Tibial nerve (tissue), 4 donors: ENCODE data around the gene LBX2. TPM values are rescaled to one million over a fixed set of nuclear protein-coding genes. Genes with fewer than 3 reads are reported as not detected.

ENCODE experiments used
- DNase-seq, 2 donors: peaks; one replicate each; pipeline ENCODE4 v3.0.0-alpha.2; 2019; ENCODE audit warnings: low spot score in 2 of 2
- H3K27ac ChIP-seq, 4 donors: fragments of 200-600 bp; sonication (generic) in 3 of 4; one replicate each; pipeline ENCODE4 v1.5.1; 2017 to 2019; ENCODE audit warnings: mild to moderate bottlenecking in 1 of 4
- H3K27me3 ChIP-seq, 2 donors: fragments of 200-600 bp; sonication (generic) in 1 of 2; one replicate each; pipeline versions ENCODE4 v1.5.1 to v1.6.0; 2017 to 2019
- H3K36me3 ChIP-seq, 3 donors: fragments of 200-600 bp; sonication (generic); one replicate each; pipeline ENCODE4 v1.5.1; 2018 to 2019
- H3K4me1 ChIP-seq, 4 donors: fragments of 200-600 bp; sonication (generic) in 3 of 4; one replicate each; pipeline ENCODE4 v1.5.1; 2017 to 2019
- H3K4me3 ChIP-seq, 4 donors: fragments of 200-600 bp; sonication (generic) in 3 of 4; one replicate each; pipeline ENCODE4 v1.5.1; 2017 to 2019; ENCODE audit warnings: mild to moderate bottlenecking in 1 of 4, moderate library complexity in 1 of 4
- H3K9me3 ChIP-seq, 4 donors: fragments of 200-600 bp; sonication (generic) in 3 of 4; one replicate each; pipeline ENCODE4 v1.5.1; 2017 to 2019
- EP300 ChIP-seq, 2 donors: sonication (generic); formaldehyde crosslinking; IDR thresholded peaks; one replicate each; pipeline ENCODE4 v1.6.1; 2017; ENCODE audit warnings: antibody characterized with exemption in 2 of 2, mild to moderate bottlenecking in 1 of 2
- POLR2A ChIP-seq, 2 donors: fragments of 450-650 bp; IDR thresholded peaks; one replicate each; pipeline ENCODE4 v1.6.1; 2017; ENCODE audit warnings: antibody characterized with exemption in 2 of 2, mild to moderate bottlenecking in 2 of 2, moderate library complexity in 2 of 2
- whole genome bisulfite sequencing, 2 donors: methylation state at CpG; one replicate each; pipeline ENCODE4 v1.1.5; 2018; 5-methylcytosine and 5-hydroxymethylcytosine counted together
- total RNA-seq, 4 donors: library from RNA; depleted of rRNA; stranded (reverse); fragments of >200 nt; gene quantifications; one replicate each; pipeline ENCODE4 v1.1.0, GENCODE V29; 2016
- TF ChIP-seq, protein P1 (sequence below), 5 experiments: fragments of 200-600 bp in 3 of 5; fragments of 450-650 bp in 2 of 5; sonication (generic) in 3 of 5; IDR thresholded peaks; one replicate each; pipeline ENCODE4 v1.5.1; 2016 to 2019; ENCODE audit warnings: antibody characterized with exemption in 5 of 5, mild to moderate bottlenecking in 3 of 5, moderate library complexity in 2 of 5

LBX2 gene
- total RNA-seq, 4 donors from 2014 or later, result 0.20 to 4.4 (median 1.6) TPM

DNA sequence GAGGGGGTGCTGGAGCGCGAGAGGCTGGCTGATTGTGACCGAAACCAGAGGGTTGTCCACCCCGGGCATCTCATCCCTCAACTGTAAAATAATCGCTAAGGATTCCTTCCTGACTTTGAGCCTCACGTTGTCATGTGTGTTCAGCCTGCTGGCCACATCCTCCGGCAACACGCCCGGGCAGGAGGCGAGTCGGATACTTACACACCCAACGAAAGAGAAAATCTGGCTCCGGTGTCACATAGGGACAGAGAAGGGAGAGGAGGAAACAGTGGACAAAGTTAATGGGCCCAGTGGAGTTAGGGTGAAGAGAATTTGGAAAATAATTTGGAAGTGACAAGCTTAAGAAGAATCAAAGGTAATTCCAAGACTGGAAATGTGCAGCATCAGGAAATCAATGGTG, 17.2 kb upstream of the LBX2 start:
- H3K9me3 ChIP-seq, result no peaks in the 10 kb centered on the region
- H3K4me1 ChIP-seq, result peaks cover 0 to 30% (median 22%) of the 10 kb centered on the region in 4 donors
- 65 to 69% methylated on average over 13 of the region's 13 CpGs for WGBS, 2 donors
- DNase-seq, result no peak
- no peak overlapping the region for H3K27ac ChIP-seq
- H3K36me3 ChIP-seq, result no peaks in the 10 kb centered on the region
- H3K27me3 ChIP-seq, result peaks cover 0 to 96% of the 10 kb centered on the region in 2 donors
- TF ChIP-seq POLR2A (IDR thresholded peaks at IDR 0.05) (no peak), EP300 (IDR thresholded peaks at IDR 0.05) (no peak)
- TF ChIP-seq, protein P1, sequence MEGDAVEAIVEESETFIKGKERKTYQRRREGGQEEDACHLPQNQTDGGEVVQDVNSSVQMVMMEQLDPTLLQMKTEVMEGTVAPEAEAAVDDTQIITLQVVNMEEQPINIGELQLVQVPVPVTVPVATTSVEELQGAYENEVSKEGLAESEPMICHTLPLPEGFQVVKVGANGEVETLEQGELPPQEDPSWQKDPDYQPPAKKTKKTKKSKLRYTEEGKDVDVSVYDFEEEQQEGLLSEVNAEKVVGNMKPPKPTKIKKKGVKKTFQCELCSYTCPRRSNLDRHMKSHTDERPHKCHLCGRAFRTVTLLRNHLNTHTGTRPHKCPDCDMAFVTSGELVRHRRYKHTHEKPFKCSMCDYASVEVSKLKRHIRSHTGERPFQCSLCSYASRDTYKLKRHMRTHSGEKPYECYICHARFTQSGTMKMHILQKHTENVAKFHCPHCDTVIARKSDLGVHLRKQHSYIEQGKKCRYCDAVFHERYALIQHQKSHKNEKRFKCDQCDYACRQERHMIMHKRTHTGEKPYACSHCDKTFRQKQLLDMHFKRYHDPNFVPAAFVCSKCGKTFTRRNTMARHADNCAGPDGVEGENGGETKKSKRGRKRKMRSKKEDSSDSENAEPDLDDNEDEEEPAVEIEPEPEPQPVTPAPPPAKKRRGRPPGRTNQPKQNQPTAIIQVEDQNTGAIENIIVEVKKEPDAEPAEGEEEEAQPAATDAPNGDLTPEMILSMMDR (IDR thresholded peaks at IDR 0.05), result no peak
- H3K4me3 ChIP-seq, result peak overlapping the region in 2 of 4 donors; percentile 32 to 44

DNA sequence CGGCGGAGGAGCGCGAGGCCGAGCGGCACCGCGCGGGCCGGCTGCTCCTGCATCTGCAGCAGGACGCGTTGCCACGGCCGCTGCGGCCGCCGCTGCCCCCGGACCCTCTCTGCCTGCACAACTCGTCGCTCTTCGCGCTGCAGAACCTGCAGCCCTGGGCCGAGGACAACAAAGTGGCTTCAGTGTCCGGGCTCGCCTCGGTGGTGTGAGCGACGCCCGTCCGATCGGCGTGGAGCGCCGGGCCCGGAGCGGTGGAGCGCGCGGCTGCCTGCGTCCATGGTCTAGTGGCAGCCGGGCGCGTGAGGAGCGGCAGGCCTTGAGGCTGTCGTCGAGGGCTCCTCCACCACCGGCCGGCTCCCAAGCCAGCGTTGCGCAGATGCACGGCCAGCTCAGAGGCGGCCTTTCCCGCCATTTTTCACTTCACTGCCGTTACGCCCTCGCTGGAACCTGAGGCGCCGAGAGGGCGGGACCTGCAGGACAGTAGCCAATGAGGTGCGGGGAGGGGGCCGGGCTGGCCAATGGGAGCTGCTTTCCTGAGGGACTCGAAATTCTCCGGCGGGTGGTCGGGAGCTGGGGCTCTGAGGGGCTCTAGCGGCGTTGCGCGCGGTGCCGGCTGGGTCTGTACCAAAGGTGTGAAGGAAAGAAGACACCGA, 16.7 kb upstream of the LBX2 start:
- no peaks in the 10 kb centered on the region for H3K9me3 ChIP-seq
- DNase-seq, result no peak
- no peak overlapping the region for H3K27ac ChIP-seq
- WGBS, 2 donors, result 4 to 5% methylated on average over 24 to 36 of the region's 72 CpGs
- no peaks in the 10 kb centered on the region for H3K36me3 ChIP-seq
- peak overlapping the region in 3 of 4 donors; percentile 16 to 44 (median 32) for H3K4me3 ChIP-seq
- H3K27me3 ChIP-seq, result peaks cover 0 to 100% of the 10 kb centered on the region in 2 donors
- no peak for TF ChIP-seq POLR2A (IDR thresholded peaks at IDR 0.05)
- peaks cover 0 to 30% (median 22%) of the 10 kb centered on the region in 4 donors for H3K4me1 ChIP-seq

DNA sequence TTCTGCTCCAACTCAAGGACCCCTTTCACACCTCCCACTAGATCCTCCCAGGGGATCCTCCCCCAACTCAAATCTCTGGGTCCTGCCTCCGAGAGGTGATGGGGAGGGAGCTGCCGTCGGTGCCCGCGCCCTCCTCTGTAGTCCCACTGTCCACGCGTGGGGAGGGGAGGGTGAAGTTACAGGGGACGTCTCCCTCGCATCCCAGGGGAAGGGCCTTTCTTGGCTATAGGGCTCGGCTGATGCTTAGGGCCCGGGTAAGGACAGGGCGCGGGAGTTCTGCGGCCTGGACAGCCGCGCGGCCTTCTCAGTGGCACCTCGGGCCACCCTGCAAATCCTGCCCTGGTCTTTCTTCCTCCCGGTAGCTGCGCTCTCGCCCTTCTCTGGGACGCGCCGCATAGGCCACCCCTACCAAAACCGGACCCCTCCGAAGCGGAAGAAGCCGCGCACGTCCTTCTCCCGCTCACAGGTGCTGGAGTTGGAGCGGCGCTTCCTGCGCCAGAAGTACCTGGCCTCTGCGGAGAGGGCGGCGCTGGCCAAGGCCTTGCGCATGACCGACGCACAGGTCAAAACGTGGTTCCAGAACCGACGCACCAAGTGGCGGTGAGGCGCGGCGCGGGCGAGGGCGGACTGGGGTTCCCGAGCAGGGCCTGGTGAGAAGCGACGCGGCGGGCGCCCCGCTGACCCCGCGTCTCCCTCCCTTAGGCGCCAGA, 16.0 kb upstream of the LBX2 start:
- H3K9me3 ChIP-seq, result no peaks in the 10 kb centered on the region
- H3K4me1 ChIP-seq, result peaks cover 0 to 30% (median 22%) of the 10 kb centered on the region in 4 donors
- no peak for DNase-seq
- TF ChIP-seq POLR2A (IDR thresholded peaks at IDR 0.05) (no peak), EP300 (IDR thresholded peaks at IDR 0.05) (no peak)
- TF ChIP-seq, protein P1 (IDR thresholded peaks at IDR 0.05), result no peak
- peaks cover 0 to 99% of the 10 kb centered on the region in 2 donors for H3K27me3 ChIP-seq
- H3K36me3 ChIP-seq, result no peaks in the 10 kb centered on the region
- H3K4me3 ChIP-seq, result peak overlapping the region in 2 of 4 donors; percentile 32 to 44
- WGBS, 2 donors, result 5 to 14% methylated on average over 16 to 49 of the region's 60 CpGs
- no peak overlapping the region for H3K27ac ChIP-seq

DNA sequence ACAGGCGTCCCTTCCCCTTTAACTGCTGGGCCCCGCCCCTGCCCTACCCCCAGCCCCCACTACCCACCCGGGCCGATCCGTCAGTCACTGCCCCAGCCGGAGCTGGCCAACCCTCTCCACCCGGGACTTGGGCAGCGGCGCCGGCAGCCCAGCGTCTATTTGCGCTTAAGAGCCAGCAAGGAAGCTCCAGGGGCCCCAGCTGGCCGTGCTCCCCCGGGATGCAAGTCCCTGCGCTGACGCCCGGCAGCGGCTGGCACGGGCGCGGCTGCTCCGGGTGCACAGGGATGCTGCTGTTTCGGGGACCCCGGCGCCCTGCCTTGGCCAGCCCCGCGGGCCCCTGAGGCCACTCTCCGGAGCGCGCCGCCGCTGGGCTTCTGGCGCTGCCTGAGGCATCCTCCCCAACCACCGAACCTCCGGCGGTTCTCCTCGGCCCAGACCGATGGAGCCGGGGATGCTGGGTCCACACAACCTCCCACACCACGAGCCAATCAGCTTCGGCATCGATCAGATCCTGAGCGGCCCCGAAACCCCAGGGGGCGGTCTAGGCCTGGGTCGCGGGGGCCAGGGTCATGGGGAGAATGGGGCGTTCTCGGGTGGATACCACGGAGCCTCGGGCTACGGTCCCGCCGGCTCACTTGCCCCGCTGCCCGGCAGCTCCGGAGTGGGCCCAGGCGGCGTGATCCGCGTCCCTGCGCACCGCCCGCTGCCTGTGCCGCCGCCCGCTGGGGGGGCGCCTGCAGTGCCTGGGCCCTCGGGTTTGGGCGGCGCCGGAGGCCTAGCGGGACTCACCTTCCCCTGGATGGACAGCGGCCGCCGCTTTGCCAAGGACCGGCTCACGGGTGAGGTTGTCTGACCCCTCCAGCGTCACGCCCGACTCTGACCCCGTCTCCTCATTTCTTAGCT, 15.2 kb upstream of the LBX2 start, which contains the start of gene TLX2:
Gene TLX2, plus strand, starts transcription at position 83 of the 903 bp plus-strand sequence. Its CDS starts 357 bp downstream, at position 440.
- 5% methylated on average over 37 to 38 of the region's 82 CpGs for WGBS, 2 donors
- TF ChIP-seq, protein P1 (IDR thresholded peaks at IDR 0.05), result no peak
- no peak for TF ChIP-seq EP300 (IDR thresholded peaks at IDR 0.05)
- TF ChIP-seq POLR2A (IDR thresholded peaks at IDR 0.05), result no peak
- H3K9me3 ChIP-seq, result no peaks in the 10 kb centered on the region
- H3K36me3 ChIP-seq, result no peaks in the 10 kb centered on the region
- peaks cover 0 to 91% of the 10 kb centered on the region in 2 donors for H3K27me3 ChIP-seq
- no peak within 1 kb of the TSS for H3K27ac ChIP-seq
- no peak for DNase-seq
- peak within 1 kb of the TSS in 1 of 4 donors; percentile 1 for H3K4me3 ChIP-seq
- H3K4me1 ChIP-seq, result peaks cover 0 to 30% (median 22%) of the 10 kb centered on the region in 4 donors

DNA sequence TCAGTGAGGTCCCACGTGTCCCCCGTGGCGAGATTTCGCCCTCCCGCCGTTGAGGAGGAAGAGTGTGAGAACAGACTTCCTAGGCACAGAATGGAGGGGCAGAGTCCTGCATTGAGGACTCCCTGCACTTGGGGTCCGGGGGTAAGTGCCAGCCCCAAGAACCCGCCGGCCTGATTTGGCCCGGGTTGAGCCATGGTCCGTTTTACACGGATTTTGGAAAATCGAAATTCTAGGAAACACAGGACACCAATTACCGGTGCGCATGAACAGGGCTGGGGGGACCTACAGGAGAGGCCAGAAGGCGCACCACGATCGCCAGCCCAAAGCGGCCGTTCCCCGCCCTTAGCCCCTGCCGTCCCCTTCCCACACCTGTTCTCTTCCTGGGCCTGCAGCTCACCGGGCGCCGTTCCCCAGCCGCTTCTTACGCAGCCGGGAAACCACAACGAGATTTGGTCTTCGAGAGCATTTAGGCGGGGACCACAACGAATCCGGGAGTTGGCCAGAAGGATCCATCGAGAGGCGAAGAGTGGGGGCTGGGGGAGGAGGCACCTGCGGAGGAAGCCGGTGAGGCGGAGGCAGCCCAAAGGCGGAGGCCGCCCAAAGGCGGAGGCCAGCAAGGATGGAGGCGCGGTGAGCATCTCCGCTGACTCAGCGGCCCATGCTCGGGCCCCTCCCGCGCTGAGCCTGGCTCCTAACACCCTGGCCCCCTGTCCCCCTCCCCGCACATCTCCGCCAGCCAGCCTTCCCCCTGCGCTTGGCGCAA, 14.4 kb upstream of the LBX2 start:
- Histone ChIP-seq H3K9me3 (no peaks in the 10 kb centered on the region), H3K36me3 (no peaks in the 10 kb centered on the region), H3K4me3 (no peak overlapping the region), H3K4me1 (peaks cover 0 to 30% (median 22%) of the 10 kb centered on the region in 4 donors), H3K27me3 (peaks cover 0 to 85% of the 10 kb centered on the region in 2 donors), H3K27ac (no peak overlapping the region)
- no peak for DNase-seq
- peak in 1 of 2 donors; percentile 85 for TF ChIP-seq EP300 (IDR thresholded peaks at IDR 0.05)
- TF ChIP-seq POLR2A (IDR thresholded peaks at IDR 0.05), result no peak
- WGBS, 2 donors, result 6 to 8% methylated on average over 37 to 39 of the region's 52 CpGs
